Inferior parietal cortex (tissue), 1 donor: ENCODE results near the gene INPP4B.

Experiments
- DNase-seq: peaks from one replicate; pipeline ENCODE4 v3.0.0-alpha.2; 2016; ENCODE audit errors: extremely low spot score

Gene INPP4B

DNA sequence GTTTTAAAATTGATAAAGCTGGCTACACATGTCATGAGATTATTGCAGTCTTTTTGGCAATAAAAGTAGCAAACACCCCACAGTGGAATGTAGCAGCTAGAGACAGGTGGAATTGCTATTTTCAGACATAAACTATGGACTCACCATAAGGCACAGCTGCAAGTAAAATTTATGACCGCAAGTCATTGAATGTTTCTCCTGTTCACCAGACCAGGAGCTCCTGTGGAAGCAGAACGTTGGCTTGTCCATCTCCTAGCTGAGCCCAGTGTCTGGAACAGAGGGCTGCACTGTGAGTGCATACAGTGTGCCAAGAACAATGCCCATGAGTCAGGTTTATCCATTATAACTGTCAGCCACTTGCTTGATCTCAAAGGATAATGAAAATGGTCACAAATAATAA, 538.2 kb downstream of the INPP4B start:
- no peak for DNase-seq

DNA sequence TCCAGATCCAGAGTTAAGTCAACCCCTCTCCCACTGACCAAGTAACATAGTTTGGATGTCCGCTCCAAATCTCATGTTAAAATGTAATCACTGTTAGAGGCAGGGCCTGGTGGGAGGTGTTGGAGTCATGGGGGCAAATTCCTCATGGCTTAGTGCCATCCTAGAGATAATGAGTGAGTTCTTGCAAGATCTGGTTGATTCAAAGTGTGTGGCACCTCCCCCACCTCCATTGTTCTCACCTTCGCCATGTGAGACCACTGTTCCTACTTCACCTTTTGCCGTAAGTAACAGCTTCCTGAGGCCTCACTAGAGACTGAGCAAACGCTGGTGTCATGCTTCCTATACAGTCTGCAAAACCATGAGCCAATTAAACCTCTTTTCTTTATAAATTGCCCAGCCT, 548.8 kb downstream of the INPP4B start:
- no peak for DNase-seq

DNA sequence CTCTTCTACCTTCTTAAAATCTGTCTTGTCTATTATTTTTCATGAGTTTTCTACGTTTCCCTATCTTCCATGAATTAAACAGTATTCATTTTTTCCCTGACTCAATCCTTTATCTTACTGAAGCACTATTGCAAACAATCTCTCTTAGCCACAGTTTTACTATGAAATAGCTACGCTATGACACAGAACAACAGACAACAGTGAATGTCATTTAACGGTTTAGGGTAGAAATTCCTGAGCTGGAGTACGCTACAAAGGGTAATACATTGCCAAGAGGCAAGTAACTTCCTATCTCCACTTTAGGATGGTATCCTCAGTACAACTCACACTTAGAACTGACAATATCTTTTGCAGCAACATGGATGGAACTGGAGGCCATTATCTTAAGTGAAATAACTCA, 552.6 kb downstream of the INPP4B start:
- no peak for DNase-seq

DNA sequence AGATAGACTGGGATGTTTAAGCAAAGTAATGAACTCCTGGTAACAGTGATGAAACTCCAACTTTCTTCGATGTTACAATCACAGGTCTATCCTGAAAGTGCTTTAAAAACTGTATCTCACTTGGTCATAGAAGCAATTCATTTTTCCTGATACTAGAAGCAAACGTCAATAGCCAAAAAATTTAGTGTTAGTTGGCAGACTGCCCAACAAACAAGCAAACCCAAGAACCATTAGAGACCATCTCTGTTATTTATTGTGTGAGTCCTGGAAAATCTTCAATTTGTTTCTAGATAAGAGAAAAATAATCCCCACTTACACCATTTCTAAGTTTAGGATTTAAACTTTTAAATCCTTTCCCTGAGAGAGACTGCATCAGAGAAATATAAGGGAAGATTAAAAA, 553.9 kb downstream of the INPP4B start:
- no peak for DNase-seq

DNA sequence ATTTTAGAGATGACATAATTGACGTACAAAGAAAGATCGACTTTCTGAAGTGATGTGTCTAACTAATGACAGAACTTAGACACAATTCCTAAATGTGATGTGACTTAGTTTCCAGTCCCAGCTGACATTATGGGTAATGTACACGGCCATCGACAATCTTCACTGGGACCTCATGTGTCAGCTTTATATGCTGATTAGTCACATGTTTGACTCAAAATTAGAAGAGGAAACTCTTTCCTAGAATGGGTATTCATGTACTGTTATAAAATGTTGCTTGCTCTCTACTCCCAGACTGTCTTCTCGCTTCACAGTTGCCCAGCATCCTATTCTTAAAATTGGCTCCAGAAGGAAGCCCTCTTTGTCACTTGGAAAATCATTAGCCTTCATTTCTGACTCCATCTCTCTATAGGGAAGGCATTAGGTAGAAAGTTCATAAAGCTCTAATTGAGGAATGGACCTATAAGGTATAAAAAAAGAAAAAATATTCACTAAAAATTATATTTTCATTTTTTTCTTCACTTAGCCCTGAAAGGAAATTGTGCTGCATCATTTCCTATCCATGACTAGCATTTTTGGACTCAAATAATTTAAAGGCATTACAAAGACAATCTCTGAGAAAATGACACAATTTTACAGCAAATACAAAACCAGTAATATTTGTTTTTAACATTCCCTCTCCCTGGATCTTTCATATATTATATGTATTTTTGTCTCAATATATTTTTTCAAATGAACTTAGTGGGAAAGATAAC, 554.6 kb downstream of the INPP4B start:
- no peak for DNase-seq

DNA sequence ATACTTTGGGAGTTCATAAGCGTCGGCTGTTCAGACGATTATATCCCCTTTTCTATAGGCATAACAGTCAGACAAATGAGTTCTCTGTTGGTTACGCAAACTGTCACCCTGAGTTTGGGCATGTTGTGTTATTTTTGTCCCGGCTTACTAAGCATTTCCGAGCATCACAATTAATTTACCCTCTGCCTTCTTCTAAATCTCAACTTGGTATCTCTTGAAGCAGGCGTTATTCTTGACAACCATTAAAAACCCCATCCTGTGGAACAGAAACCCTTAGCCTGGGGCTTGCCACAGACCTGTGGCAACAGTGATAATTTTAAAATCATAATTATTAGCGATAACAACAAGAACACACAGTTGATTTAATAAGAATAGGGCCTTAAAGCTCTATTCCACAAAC, 558.7 kb downstream of the INPP4B start:
- no peak for DNase-seq

DNA sequence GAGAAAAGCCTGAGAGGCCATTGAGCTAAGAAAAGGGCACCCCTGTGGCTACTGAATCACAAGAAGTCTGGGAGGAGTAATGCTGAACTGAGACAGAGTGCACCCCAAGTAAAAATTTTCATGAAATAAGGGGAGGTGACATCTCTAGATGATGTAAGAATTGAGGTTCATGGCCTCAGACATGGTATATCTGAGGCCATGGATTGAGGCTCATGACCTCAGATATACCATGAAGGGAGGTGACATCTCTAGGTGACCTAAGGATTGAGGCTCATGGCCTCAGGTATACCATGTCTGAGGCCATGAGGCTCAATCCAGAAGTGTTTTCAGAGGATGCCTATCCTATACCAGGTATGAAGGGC, 560.9 kb downstream of the INPP4B start:
- no peak for DNase-seq

DNA sequence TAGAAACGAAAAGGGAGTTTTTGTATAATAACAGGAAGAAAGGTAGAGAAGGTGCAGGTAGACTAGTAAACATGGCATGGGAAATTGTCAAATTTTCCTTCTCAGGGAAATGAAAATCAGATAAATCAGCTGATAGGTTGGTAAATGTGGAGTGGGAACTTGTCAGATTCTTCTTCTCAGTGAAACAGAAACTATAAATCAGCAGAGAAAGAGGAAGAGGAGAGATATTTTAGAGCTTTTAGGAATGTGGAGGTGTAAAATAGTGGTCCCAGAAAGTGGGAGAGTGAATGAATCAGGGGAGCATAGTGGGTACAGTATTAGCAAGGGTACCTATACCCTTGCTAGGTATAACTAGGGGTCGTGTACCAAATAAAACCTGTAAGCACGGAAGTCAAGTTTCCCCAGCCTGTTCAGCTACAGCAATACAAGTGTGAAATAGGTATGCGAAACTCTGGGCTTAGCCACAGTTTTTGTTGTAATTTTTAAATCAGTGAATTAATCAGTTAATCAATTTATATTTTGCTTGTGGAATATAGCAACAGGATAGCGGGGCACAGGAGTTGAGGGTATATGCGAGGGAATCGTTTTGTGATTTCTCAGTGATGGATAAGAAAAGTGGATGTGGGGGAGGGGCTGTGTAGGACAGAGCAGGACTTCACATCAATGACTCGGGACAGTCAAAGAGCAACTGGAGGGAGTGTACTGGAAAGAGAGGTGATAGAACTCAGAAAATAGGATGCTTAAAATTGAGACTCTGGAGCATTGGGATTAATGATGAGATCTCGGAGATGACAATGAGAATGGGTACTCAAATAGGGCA, 561.5 kb downstream of the INPP4B start:
- DNase-seq = no peak

DNA sequence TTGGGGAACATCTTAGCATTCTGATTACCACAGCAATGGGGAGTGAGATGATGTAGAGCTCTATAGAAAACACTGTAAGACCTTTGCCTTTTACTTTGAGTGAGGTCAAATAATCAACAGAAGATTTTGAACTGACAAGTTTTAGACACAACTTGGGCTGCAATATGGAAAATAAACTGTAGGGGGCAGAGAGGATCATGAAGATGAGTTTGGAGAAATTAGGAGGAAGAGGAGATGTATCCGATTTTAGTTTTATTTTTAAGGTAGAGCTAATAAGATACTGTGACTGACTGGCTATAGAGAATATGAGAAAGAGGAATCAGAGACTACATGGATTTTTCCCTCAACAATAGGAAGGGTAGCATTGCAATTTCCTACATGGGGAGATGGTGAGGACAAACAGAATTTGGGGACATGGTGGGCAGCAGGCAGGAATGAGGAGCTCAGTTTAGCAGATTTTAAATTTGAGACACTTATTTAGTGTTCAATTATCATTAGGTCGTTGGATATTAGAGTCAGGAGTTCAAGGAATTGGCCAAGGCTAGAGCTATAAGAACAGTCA, 563.1 kb downstream of the INPP4B start:
- DNase-seq = no peak

DNA sequence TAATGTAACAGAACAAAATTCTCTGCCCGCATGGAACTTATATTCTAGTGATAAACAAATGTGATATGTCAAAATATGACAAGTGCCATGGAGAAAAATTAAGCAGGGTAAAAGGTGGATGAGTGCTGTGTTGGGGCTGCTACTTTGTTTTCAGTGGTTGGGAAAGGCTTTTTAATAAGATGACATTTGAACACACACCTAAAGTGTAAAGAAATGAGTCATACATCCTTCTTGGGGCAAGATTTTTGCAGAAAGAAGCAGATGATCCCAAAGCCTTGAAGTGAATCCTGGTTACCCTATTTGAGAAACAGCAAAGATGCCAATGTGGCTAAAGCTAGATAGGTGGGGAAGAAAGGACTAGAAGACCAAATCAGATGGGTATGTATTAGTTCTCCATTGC, 564.1 kb downstream of the INPP4B start:
- DNase-seq = no peak

DNA sequence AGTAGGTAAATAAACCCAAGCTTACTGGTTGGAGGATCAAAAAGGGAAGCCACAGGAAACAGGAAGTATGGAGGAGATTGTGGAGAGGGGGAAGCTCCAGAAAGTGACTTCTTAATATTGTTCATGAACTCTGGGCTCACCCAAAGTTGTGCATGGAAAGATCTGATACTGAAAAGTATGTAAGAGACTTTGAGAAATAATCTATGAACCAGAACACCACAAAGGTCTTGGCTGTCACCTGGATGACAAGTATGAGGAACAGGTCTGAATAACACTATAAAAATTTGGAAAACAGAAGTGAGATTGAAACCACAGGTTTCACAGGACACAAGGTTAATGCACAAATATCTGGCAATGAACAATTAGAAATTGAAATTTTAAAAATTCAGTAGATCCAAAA, 567.4 kb downstream of the INPP4B start:
- no peak for DNase-seq

DNA sequence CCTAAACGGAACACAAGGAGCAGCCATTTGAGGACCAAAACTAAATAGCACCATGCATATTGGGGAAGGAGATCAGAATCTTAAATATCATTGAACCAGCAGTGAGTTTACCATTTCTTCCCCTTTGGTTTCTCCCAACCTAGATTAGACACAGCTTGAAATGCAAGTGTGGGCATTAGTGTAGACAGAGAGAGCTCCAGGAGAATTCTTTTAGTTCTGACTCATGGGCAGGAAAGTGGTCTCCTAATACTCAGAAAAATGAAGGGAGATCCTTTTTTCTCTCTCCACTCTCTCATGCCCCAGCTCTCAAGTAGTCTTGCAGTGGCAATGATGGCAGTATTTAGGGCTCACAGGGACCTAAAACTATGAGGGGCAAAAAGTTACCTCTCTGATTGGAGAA, 567.9 kb downstream of the INPP4B start:
- no peak for DNase-seq

DNA sequence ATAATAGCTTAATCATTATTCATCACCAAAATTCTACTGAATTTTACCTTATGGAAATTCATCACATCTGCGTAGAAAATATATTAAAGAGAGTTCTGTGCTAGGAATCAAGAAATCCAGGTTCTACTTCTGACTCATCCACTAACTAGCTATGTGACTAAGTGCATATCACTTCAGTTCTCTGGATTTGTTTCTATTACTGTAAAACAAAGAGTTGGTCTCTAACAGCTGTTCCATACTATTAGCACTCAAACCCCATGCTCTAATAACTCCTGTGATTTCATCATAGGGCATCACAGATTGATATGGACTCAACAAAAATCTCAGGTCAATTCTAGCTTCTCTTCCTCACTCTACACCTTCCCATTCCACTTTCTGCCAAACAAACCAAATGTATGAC, 572.0 kb downstream of the INPP4B start:
- DNase-seq = no peak

DNA sequence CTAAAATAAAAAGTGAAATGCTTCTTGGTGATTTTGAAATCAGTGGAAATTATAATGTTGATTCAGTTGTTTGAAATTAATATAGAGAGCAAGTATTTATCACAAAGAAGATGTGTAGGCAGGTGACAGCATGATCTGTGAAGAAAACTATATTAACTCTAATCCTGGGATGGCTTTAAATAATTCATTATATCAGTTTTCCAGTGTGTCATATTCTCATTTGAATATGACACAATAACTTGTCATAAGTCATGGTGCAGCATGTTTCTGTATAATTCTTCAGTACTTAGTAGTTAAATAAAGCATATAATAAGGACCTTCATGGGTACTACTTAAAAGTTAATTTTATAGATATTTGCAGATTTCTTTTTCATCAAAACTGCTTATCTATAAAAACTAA, 573.6 kb downstream of the INPP4B start:
- no peak for DNase-seq

DNA sequence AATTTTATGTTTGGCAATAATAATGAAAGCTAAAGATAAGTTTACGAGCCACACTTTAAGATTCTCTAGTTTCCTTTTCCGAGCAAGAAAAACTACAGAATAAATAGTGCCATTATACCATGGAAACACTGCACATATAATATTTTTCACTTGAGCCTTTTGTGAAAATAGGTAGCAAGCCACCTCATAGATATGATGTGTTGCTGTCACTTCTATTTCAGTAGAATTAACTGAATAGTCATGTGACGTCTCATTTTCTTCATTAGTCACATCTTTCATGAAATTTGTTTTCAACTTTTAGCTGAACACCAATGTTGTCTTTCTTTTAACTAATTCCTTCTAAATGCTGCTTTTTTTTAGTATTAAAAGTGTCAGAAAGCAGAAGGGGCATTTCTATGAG, 574.3 kb downstream of the INPP4B start:
- DNase-seq = no peak

DNA sequence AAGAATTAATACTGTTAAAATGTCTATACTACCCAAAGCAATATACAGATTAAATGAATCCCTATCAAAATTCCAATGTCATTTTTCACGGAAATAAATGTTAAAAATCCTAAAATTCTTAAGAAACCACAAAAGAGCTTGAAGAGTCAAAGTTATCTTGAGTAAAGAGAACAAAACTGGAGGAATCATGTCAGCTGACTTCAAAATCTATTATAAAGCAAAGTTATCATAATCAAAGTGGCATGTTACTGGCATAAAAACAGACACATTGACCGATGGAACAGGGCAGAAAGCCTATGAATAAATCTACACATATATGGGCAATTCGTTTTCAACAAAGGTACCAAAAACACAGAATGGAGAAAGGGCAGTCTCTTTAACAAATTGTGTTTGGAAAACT, 579.0 kb downstream of the INPP4B start:
- DNase-seq = no peak

DNA sequence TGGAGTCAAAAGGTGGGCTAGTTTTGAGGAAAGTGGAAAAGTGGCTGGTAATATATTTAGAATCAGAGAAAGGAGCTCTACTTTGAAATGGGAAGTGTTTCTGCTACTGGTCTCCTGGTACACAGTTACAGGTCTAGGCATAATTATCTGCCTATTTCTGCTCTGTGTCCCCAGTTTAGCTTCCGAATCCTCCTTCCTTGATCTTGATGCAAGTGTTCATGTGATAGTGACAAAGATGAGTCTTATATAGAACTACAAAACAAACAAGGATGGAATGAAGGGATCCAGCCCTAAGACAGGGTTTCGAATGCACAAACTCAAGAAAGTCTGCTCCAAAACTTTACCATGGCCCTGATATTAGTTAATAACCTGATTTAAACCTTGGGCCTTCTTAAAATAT, 580.2 kb downstream of the INPP4B start:
- DNase-seq = no peak

DNA sequence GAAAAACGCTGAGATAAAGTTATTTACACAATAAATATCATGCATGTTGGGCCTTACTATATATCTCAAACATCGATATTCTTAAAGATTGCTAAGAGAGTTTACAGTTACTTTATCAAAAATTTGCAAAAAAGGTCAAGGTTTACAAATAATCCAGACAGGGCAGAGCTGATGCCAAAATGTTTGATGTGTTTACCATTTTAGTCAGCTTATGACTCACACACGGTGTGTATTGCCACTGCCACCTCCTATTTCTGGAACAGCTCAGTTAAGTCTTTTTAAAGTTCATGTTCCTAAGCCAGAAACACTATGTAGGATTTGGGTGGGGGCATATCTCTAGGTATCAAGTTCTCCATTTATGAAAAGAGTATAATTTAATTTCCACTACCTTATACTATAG, 580.6 kb downstream of the INPP4B start:
- no peak for DNase-seq

DNA sequence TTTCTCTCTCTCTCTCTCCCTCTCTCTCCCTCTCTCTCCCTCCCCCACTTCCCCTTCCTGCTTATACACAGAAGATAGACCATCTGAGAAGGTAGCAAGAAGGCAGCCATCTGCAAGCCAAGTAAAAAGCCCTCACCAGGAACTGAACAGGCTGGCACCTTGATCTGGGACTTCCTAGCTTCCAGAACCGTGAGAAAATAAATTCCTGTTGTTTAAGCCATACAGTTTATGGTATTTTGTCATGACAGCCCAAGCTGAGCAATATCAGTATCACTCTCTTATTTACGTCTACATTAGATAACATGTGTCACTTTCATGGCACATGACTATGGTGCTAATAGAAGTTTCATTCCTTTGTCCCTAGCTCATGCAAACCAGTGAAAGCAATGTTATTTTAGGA, 581.1 kb downstream of the INPP4B start:
- no peak for DNase-seq

DNA sequence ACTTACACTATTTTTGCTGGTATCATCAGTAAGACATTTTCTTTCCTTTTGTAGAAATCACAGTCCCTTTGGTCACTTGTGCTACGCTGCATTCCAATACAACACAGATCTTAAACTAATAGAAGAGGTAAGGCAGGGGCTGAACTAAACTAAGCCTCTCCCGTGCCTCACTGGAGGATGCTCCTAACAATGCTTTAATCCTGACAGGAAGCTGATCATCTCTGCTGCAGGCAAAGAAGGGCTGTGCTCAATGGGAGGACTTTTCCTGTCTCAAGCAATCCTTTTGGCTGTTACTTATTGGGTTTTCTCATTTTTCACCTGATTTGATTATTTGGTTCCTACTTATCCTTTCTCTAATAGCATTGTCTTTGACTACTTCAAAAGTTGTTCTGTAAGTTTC, 583.1 kb downstream of the INPP4B start:
- no peak for DNase-seq

DNA sequence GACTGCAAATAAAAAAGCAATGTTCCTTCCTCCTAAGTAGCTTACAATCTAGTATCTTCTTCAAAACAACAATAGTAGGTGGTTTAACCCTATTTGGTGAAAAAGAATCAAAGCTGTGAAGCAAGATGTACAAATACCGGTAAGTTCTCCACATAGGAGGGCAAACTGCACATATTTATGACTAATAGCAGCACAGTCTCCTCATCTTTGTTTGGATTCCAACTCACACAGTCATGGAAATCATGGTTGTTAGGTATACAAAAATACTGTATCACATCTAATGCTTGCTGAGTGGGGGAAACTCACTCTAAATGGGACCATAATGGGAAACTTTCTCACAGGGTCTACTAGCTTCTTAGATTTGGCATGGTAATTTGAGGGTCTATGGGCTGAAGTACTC, 597.2 kb downstream of the INPP4B start:
- no peak for DNase-seq

DNA sequence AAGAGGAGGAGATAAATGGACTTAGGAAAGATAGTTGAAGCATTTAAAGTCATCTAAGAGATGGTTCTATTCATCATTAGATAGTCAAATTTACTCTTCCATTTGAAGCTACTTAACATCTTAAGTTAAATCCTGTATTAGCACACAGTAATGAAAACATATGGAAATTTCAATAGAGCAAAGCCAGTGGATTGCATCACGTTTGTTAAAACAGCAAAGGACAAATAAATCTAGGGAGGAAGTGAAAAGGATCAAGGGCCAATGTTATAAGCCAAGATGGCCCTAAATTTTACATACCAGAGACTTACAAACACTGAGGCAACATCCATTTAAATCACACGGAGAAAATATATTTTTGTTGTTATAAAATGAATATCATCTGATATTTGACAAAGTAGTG, 602.8 kb downstream of the INPP4B start:
- DNase-seq = no peak

DNA sequence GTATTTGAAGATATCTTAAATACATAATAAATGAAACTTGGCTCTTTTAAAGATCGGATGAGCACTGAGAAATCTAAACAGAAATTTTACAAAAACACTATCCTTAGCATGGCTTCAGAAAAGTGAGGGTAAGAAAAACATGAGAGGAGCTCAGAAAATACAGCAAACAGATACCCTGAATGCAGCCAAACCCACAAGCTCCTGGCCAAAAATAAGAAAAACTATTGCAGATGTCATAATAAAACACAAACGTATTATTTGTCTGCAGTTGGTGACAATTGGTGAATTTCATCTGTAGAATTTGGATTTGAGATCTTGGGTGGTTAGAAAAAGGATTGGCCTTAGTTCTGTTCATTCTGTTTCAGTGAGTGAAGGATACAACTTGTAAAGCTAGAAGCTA, 603.9 kb downstream of the INPP4B start:
- DNase-seq = no peak
